Femur (tissue), 1 donor: ENCODE measurements around the gene RASA3.
"Not testable (repeated sequence)": the region's sequence is repeated elsewhere in the genome, so short reads cannot be mapped to it uniquely, and the experiment has no call there.

Source experiments
- DNase-seq: peaks from one replicate; pipeline ENCODE4 v3.0.0-alpha.2; 2017

RASA3 gene

DNA sequence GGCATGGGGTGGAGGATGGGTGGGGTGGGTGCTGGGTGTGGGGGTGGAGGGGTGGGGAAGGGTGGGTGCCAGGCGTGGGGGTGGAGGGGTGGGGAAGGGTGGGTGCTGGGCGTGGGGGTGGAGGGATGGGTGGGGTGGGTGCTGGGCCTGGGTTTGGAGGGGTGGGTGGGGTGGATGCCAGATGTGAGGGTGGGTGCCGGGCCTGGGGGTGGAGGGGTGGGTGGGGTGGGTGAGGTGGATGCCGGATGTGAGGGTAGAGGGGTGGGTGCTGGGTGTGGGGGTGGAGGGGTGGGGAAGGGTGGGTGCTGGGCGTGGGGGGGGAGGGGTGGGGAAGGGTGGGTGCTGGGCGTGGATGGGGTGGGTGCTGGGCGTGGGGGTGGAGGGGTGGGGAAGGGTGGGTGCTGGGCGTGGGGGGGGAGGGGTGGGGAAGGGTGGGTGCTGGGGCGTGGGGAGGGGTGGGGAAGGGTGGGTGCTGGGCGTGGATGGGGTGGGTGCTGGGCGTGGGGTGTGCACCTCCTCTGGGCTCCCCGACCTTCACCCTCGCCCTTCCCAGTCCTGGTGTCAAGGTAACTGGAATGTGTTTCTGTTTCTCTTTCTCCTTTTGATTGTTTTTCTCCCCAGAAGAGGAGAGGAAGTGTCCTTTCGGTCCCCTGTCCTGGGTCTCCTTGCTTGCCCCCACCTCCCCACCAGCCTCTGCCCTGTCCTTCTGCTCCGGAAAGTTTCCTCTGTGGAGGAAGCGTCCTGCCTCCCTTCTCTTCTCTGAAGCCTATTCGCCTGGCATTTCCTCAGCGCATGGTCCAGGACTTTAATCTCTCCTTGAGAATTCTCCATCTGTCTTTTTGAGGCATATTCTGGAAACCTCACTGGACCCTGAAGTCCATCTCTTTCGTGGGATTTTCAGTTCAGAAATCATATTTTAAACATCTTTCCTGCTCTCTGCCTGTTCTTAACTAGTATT, 23.8 kb upstream of the RASA3 start:
- no peak for DNase-seq

DNA sequence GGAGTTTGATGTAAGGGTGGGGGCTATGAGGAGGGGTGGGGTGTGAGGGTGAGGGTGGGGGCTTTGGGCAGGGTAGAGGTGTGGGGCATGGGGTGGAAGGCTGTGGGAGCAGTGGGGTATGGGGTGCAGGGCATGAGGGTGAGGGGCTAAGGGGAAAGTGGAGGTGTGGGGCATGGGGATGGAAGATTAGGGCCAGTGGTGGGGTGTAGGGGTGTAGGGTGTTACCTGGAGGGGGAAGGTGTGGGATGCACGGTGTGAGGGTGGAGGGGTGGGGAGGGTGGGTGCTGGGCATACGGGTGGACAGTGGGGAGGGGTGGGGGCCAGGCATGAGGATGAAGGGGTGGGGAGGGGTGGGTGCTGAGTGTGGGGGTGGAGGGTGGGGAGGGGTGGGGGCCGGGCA, 22.9 kb upstream of the RASA3 start:
- no peak for DNase-seq

- DNase-seq, result no peak
These were observed 22.1 kb upstream of the RASA3 start for GRCh38 chr13:114154476-114154875.

- DNase-seq, result no peak
These were observed 21.2 kb upstream of the RASA3 start for GRCh38 chr13:114153485-114154080.

- peak; percentile 76 for DNase-seq
These were observed 20.5 kb upstream of the RASA3 start for GRCh38 chr13:114152831-114153371.

DNA sequence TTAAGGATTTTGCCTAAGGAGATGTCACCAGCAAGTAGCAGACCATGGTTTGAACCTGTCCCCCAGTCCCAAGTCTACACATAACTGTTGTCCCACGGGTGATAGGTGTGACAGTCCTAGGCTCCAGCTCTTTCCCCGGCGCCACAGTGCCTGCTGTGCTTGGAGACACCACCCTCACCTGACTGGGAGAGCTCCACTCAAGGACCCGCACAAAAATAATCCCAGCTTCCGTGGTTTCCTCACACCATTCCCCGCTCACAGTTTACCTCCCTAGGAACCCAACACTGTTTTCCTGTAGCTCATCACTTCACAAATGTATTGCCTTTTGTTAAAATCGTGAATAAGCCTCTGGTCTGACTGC, 19.8 kb upstream of the RASA3 start:
- no peak for DNase-seq

DNA sequence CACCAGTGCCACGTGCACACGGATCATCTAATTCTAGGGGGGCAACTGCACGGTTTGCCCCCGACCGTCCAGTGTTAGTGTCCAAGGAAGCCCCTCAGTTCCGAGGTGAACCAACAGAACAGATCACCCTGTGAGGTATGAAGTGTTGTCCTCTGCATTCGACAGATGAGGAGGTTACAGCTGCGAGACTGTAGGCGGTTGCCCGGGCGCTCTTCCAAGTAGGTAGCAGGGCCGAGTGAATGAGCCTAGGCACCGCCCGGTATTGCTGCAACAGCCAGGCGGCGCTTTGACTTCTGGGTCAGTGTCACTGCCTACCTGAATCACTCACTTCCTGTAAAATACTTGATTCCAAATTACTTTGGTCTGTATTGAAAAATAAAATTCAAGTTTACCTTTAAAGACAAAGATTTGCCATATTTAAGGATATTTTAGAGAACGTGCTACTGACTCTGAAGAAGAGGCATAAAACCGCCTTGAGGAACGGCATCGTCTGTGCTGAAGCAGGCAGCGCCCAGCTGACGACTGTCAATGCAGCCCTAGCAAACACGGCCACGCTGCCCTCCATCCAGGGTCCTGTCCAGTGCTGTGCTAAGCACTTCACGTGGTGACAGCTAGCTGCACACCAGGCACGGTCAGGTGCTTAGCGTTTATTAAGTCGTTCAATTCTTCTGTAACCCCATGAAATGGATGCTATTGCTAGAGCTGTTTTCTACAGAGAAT, 19.3 kb upstream of the RASA3 start:
- DNase-seq, result no peak

DNA sequence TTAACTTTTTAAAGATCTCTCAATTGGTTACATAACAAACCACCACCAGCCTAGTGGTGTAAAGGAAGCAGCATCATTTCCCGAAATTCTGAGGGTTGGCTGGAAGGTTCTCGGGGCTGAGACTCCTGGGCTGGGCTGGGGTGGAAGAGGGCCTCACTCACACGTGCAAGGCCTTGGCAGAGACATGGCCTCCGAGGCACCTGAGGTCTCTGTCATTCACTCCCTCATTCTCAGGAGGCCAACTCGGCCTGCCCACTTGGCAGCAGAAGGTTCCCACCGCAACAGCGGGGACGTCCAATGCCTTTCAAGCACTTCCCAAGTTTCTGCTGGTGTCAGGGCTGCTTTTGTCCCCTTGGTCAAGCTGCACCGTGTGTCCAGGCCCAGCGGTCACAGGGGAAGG, 18.6 kb upstream of the RASA3 start:
- no peak for DNase-seq

DNA sequence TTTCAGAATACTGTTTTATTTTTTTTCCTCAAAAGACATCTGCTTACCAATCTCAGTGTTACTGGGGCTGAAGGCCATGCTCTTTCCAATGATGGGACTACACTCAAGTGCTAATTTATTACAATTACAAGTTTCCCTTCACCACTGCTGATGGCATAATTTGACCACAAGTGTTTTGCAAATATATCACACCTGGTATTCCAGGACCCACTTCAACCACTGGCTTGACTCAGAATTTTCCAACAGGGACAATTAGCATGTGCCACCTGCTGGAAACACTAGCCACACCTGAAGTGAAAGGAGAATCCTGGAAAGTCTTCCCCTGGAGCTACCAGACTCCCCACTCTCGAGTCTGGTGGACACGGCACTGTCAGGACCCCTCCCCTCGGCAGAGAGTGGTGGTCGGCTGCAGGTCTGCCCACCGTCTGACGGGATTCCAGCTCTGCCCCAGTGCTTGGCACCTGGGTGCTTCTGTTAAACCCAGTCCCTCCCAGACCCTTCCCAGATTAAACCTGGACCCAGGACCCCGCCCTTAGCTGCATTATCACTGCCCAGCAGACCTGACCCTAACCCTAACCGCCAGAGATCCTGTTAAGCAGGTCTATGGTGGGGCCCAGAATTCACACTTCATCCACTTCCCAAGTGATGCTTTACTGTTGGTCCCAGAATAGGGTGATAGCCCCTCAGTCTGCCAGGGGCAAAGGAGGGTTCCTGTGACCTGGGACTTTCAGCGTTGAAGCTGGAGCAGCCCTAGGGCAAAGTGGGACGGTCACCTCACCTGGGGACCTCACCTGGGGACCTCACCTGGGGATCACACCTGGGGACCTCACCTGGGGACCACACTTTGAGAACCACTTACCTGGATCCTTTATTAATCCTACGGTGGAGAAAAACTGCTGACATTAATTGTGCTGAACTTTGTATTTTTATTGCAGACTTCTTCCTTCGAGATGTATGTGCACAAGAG, 17.6 kb upstream of the RASA3 start:
- DNase-seq, result no peak

DNA sequence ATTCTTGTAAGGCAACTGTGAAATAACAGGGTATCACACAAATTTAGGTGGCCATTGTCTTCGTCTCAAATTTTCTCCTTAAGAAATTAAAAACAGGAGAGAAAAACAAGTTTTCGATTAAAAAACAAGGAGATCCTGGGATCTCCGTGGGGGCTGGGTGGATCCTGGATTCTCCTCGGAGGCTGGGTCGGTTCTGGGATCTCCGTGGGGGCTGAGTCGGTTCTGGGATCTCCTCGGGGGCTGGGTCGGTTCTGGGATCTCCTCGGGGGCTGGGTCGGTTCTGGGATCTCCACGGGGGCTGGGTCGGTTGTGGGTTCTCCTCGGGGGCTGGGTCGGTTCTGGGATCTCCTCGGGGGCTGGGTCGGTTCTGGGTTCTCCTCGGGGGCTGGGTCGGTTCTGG, 16.5 kb upstream of the RASA3 start:
- DNase-seq, result not testable (repeated sequence)

GRCh38 chr13:114148521-114148855, 16.1 kb upstream of the RASA3 start:
- peak; percentile 77 for DNase-seq

- DNase-seq, result no peak
These were observed 15.5 kb upstream of the RASA3 start for GRCh38 chr13:114147803-114148520.

DNA sequence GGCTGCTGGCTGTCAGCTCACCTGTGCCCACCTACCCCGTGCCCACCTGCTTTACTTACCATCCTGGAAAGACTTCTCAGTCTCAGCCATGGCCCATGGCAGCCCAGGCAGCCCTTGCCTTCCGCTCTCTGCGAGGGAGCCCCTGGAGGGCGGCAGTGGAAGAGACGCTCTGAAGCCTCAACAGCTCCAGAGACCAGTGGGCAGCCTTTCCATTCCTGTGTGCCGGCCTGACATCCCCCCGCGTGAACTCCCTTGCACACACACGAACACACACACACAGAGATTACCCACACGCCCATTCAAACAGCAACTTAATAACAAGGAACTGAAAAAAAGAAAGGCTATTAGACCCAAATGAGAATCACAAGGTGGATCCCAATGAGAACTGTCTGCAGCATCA, 14.2 kb upstream of the RASA3 start:
- peak; percentile 23 for DNase-seq

DNA sequence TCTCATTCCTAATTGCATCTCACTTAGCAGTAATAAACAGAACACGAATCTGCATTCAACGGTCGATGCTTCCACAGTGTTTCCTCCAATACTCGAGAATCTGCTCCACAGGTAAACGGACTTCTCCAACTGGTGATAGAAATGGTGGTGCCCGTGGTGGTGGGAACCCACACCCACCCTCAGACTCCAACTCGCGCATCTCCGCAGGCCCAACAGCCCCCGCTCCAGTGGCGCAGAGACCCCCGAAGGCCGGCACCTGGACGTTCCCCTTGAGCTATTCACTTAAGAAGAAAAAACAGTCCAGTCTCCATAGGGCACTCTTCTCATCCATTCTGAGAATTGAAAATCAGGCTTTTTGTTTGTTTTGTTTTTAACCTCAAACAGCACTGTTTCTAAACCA, 13.8 kb upstream of the RASA3 start:
- DNase-seq, result peak; percentile 2

DNA sequence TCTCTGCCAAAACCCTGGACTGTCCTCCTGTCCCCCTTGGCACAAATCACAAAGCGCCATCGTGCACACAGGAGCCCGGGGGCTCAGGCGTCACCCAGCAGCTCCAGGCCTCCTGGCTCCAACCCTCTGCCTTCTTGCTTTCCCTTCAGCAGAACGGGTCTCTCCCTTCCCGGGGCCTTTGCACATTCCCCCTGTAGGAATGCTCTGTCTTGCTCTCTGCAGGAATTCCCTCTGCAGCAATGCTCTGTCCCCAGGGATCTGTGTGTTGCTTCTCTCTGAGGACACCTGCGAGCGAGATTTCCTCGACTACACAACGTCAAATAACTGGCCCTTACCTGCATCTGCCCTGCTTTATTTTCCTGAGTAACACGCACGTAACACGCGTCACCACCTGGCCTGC, 13.3 kb upstream of the RASA3 start:
- DNase-seq, result peak; percentile 10

- DNase-seq, result peak; percentile 18
These were observed 12.8 kb upstream of the RASA3 start for GRCh38 chr13:114145256-114145655.

DNA sequence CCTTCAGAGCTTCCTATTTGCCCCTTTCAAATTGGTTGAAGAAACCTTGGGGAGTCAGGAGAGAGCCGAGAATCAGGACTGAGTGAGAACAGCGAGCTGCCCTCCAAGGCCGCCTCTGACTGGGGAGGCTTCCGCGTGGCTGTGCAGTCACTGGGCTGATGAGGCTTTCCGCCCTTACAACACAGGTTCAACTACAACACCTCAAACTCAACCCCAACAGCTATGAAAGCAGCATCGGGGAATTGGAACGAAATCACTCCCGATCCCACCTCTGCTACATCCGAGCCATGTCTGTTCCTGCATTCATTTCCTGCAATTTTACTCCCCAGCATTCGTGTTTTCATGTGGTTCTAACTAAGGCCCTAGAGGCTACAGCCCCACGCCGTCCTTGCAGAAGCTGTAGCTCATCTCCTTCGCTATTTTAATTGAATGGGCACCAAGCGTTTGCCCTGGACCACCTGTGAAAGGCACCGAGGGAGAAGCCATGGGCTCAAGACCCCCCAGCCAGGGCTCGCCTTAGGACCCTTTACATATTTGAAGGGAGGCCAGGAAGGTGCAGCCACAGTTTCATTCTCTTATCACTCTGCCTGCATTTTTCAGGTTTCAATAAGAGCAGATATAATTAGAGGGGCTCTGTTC, 12.3 kb upstream of the RASA3 start:
- peak; percentile 10 for DNase-seq

GRCh38 chr13:114143806-114144605, 11.6 kb upstream of the RASA3 start:
- DNase-seq, result peak; percentile 24

- DNase-seq, result peak; percentile 60
These were observed 10.4 kb upstream of the RASA3 start for GRCh38 chr13:114142640-114143490.
